Naive B cell (primary cell): ENCODE data around the gene SLC26A6. TPM values are rescaled to one million over a fixed set of nuclear protein-coding genes. Genes with fewer than 3 reads are reported as not detected.

Source experiments
- ATAC-seq, 2 donors: fragments of 150-1000 bp; cut with Tn5 transposase; 2 replicates each; pipeline ENCODE4 v1.10.0; 2021; ENCODE audit warnings: low read depth in 2 of 2, mild to moderate bottlenecking in 2 of 2, moderate library complexity in 2 of 2
- DNase-seq: peaks from one replicate; pipeline ENCODE4 v3.0.0; 2022
- H3K27ac Mint-ChIP-seq, 6 donors: one replicate each; pipeline ENCODE4 v1.8.0; 2020 to 2022; ENCODE audit warnings: mild to moderate bottlenecking in 6 of 6, mixed read lengths in 6 of 6, moderate library complexity in 5 of 6, inconsistent platforms in 2 of 6
- H3K27me3 Mint-ChIP-seq, 3 donors: one replicate each; pipeline ENCODE4 v1.8.0; 2021 to 2022; ENCODE audit warnings: mixed read lengths in 3 of 3, mild to moderate bottlenecking in 1 of 3
- H3K36me3 Mint-ChIP-seq, 2 donors: one replicate each; pipeline ENCODE4 v1.8.0; 2020 to 2022; ENCODE audit warnings: mixed read lengths in 2 of 2, inconsistent platforms in 1 of 2, mild to moderate bottlenecking in 1 of 2
- H3K4me1 Mint-ChIP-seq, 3 donors: one replicate each; pipeline ENCODE4 v1.8.0; 2020 to 2022; ENCODE audit warnings: mixed read lengths in 3 of 3, inconsistent platforms in 1 of 3, mild to moderate bottlenecking in 1 of 3, moderate library complexity in 1 of 3
- H3K4me3 Mint-ChIP-seq, 8 donors: one replicate each; pipeline ENCODE4 v1.8.0; 2020 to 2022; ENCODE audit warnings: mild to moderate bottlenecking in 8 of 8, mixed read lengths in 8 of 8, moderate library complexity in 8 of 8, inconsistent platforms in 2 of 8
- H3K9me3 Mint-ChIP-seq, 7 donors: one replicate each; pipeline ENCODE4 v1.8.0; 2020 to 2022; ENCODE audit warnings: mixed read lengths in 7 of 7, mild to moderate bottlenecking in 5 of 7, inconsistent platforms in 2 of 7, moderate library complexity in 1 of 7
- polyA plus RNA-seq, 6 donors: library from polyadenylated mRNA; unstranded; fragments of 300-500 nt; fragmentation: Illumina TruSeq; gene quantifications; one replicate each; pipeline ENCODE4 v1.2.3, GENCODE V29; 2021; ENCODE audit warnings: low read depth in 6 of 6

Gene SLC26A6
- polyA plus RNA-seq, 6 donors from 2014 or later, result 0.25 to 1.7 (median 0.97) TPM; not detected in 1

DNA sequence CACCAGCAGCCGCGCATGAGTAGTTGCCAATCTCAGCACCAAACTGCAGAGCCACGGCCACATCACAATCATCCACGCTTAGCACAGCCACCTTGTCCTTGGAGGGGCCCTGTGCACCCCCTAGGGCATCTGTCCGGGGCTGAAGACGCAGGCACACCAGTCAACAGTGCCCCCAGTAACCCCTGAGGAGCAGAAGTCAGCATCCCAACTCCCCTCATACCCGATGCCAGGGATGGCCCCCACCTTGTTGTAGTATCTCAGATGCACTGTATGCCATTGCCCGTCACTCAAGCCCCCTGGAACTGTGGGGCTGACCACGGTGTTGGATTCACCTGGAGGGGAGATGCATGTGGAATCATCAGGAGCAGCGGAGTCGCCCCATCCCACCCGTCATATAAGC is 19.8 kb upstream of the SLC26A6 start:
- H3K4me1 Mint-ChIP-seq, result peaks cover 5 to 14% (median 9%) of the 10 kb centered on the region in 3 donors
- H3K9me3 Mint-ChIP-seq, result no peaks in the 10 kb centered on the region
- no peaks in the 10 kb centered on the region for H3K36me3 Mint-ChIP-seq
- peak overlapping the region in 2 of 6 donors; percentile 48 to 53 for H3K27ac Mint-ChIP-seq
- H3K27me3 Mint-ChIP-seq, result peaks cover 15 to 25% (median 16%) of the 10 kb centered on the region in 3 donors
- no peak for ATAC-seq
- H3K4me3 Mint-ChIP-seq, result peak overlapping the region; percentile 73 to 87 (median 78)
- DNase-seq, result no peak

DNA sequence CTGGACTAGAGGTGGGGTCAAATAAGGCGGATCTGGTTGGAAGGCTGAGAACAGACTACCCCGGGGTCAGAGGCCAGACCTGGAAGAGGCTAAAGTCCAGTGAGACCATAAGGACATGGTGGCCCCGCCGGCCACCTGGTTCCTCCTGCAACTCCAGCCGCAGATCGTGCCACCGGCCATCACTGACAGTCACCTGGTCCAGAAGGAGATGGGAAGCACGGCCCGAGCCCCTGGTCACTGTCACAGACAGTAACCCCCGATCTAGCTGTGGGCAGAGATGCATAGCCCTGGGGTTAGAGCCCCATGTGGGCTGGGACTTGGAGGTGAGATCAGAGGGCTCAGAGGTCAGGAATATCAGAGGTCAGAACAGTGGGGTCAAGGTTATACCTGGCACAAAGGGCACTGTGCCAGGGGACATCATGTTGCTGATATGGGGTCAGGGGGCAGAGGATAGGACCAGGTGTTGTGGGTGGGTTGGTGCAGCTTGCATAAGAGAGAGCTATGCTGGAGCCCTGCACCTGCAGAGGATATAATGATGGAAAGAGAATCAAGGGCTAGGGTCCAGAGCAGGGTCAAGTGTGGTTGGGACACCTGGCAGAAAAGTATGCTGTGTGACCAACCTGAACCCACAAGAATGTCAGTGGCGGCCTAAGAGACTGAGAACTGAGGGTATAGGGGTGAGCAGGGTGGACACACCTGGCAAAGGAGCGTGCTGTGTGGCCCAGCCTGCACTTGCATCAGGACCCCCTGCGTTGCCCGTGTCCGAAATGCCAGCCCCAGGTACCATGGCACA is 17.9 kb upstream of the SLC26A6 start:
- H3K27me3 Mint-ChIP-seq, result peaks cover 0 to 9% (median 5%) of the 10 kb centered on the region in 3 donors
- no peaks in the 10 kb centered on the region for H3K36me3 Mint-ChIP-seq
- peaks cover 5 to 17% (median 9%) of the 10 kb centered on the region in 3 donors for H3K4me1 Mint-ChIP-seq
- ATAC-seq, result no peak
- no peak overlapping the region for H3K27ac Mint-ChIP-seq
- peak overlapping the region in 2 of 8 donors; percentile 44 to 56 for H3K4me3 Mint-ChIP-seq
- no peaks in the 10 kb centered on the region for H3K9me3 Mint-ChIP-seq
- no peak for DNase-seq

DNA sequence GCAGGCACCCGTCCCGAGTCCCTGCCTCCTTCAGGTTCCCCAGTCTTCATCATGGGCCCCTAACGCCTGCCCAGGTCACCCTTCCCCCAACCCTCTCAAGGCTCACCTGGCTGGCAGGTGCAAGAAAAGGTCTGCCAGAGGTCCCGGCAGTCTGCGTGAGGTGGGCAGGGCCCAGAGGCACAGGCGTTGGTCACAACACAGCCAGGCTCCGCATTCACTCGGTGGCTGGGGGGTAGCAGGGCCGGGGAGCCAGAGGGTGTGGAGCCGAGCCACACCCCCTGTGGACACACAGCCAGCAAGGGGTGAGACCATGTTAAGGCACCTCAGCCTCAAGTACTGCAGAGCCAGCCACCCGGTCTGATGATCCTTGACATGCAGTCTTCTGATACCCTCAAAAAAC is 16.5 kb upstream of the SLC26A6 start:
- Mint-ChIP-seq H3K36me3 (no peaks in the 10 kb centered on the region), H3K4me3 (no peak overlapping the region), H3K27ac (no peak overlapping the region), H3K9me3 (no peaks in the 10 kb centered on the region), H3K27me3 (no peaks in the 10 kb centered on the region), H3K4me1 (peaks cover 4 to 14% (median 9%) of the 10 kb centered on the region in 3 donors)
- DNase-seq, result no peak
- no peak for ATAC-seq

DNA sequence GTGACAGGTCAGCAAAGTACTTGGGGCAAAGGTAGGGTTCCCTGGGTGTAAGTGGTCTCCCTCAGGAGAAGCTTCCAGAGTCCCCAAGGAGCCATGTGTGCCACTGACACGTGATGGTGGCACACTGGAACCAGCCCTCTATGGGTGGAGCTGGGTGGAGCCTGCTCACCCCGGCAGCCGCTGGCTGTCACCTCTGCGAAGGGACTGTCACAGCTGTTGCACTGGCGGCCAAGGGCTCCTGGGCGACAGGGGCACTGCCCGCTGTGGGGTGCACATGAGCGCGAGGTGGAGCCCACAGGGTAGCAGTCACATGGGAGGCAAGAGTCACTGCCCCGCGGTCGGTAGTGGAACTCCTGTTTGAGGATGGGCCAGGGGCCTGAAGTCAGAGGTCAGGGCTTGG is 15.5 kb upstream of the SLC26A6 start:
- no peak for ATAC-seq
- Mint-ChIP-seq H3K4me1 (peaks cover 0 to 16% (median 6%) of the 10 kb centered on the region in 3 donors), H3K4me3 (no peak overlapping the region), H3K36me3 (no peaks in the 10 kb centered on the region), H3K27ac (no peak overlapping the region), H3K9me3 (no peaks in the 10 kb centered on the region), H3K27me3 (no peaks in the 10 kb centered on the region)
- DNase-seq, result no peak

DNA sequence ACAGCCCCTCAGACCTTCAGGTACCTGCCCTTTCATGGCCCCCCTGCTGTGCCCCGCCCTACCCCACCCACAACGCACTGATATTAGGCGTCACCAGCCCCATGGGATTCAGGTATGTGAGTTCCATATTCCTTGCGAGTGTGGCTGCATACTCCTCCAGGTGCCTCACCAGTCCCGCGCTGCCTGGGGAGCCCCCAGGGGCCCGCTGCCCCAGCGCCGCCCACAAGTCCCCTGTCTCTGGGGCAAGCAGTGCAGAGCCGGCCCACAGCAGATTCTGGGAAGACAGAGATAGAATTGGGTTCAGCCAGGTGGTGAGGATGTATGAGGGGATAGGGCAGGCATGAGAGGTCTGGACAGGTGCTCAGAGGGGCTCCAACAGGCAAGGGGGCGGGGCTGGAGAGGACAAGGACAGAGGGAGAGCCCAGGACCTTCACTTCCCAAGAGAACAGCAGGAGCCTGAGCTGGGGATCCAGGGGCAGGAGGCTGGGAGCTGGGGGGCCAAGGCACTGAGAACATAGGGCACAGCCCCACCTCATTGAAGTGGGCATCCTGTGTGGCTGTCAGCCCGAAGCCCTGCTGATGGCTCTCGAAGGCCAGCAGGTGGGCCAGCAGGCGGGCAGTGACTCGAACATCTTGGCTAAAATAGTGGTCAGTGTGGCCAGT is 13.1 kb upstream of the SLC26A6 start:
- Mint-ChIP-seq H3K27ac (no peak overlapping the region), H3K27me3 (peaks cover 0 to 17% (median 5%) of the 10 kb centered on the region in 3 donors), H3K4me3 (no peak overlapping the region), H3K9me3 (no peaks in the 10 kb centered on the region), H3K4me1 (peaks cover 0 to 10% (median 0%) of the 10 kb centered on the region in 3 donors), H3K36me3 (no peaks in the 10 kb centered on the region)
- DNase-seq (no peak), ATAC-seq (no peak)

DNA sequence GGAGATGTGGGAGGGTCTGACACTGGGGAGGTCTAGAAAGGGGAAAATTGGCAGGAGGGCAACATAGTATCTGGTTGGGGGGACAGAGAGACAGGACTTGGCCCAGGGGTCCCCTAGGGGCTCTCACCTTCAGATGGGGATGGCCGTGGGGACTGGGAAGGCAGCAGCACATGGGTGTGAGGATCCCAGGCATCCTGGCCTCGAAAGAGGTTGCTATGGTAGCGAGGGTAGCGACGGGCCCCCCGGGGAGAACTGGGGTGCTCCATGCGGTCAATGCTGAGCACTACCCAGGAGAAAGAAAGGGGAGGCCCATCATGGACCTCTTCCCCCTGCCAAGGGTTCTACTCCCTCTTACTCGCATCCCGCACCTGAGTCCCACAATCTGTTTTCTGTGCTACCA is 12.5 kb upstream of the SLC26A6 start:
- H3K27ac Mint-ChIP-seq, result no peak overlapping the region

GRCh38 chr3:48644898-48645760 is 9.9 kb upstream of the SLC26A6 start:
- ATAC-seq (no peak), DNase-seq (no peak)
- no peak overlapping the region for H3K27ac Mint-ChIP-seq

More for the DNA sequence above, 12.5 kb upstream of the SLC26A6 start:
- ATAC-seq (no peak), DNase-seq (no peak)
- H3K27me3 Mint-ChIP-seq, result peaks cover 0 to 18% (median 5%) of the 10 kb centered on the region in 3 donors
- no peaks in the 10 kb centered on the region for H3K9me3 Mint-ChIP-seq
- peaks cover 0 to 10% (median 0%) of the 10 kb centered on the region in 3 donors for H3K4me1 Mint-ChIP-seq
- no peaks in the 10 kb centered on the region for H3K36me3 Mint-ChIP-seq
- H3K4me3 Mint-ChIP-seq, result no peak overlapping the region

GRCh38 chr3:48642605-48643004 is 7.3 kb upstream of the SLC26A6 start:
- Mint-ChIP-seq H3K27ac (peak overlapping the region in 1 of 6 donors; percentile 44), H3K4me1 (peaks cover 0 to 13% (median 4%) of the 10 kb centered on the region in 3 donors), H3K36me3 (no peaks in the 10 kb centered on the region), H3K27me3 (peaks cover 0 to 32% (median 29%) of the 10 kb centered on the region in 3 donors), H3K9me3 (no peaks in the 10 kb centered on the region), H3K4me3 (no peak overlapping the region)
- DNase-seq, result no peak
- ATAC-seq, result no peak

More at GRCh38 chr3:48644898-48645760, 9.9 kb upstream of the SLC26A6 start:
- no peaks in the 10 kb centered on the region for H3K9me3 Mint-ChIP-seq
- peaks cover 0 to 10% (median 0%) of the 10 kb centered on the region in 3 donors for H3K4me1 Mint-ChIP-seq
- no peak overlapping the region for H3K4me3 Mint-ChIP-seq
- H3K27me3 Mint-ChIP-seq, result peaks cover 0 to 18% (median 14%) of the 10 kb centered on the region in 3 donors
- no peaks in the 10 kb centered on the region for H3K36me3 Mint-ChIP-seq

DNA sequence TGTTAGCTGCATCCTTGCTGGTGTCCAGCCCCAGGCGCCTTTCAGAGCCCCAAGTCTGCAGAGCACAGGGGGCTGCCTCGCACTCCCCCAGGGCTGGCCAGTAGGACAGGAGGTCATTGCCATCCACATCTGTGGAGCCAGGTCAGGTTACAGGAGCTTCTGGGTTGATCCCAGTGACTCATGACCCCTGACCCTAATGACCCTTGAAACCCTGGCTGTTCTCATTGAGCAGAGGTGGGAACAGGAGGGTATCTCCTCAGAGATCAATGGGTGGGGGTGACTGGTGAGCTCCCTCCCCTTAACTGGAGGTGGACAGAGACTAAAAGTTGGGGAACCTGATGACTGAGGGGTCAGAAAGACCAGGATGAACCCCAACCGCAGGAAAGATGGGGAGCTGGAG is 6.1 kb upstream of the SLC26A6 start:
- H3K36me3 Mint-ChIP-seq, result no peaks in the 10 kb centered on the region
- DNase-seq (no peak), ATAC-seq (no peak)
- H3K27me3 Mint-ChIP-seq, result peaks cover 0 to 32% (median 29%) of the 10 kb centered on the region in 3 donors
- no peak overlapping the region for H3K27ac Mint-ChIP-seq
- H3K9me3 Mint-ChIP-seq, result no peaks in the 10 kb centered on the region
- H3K4me1 Mint-ChIP-seq, result peaks cover 4 to 10% (median 5%) of the 10 kb centered on the region in 3 donors
- no peak overlapping the region for H3K4me3 Mint-ChIP-seq

DNA sequence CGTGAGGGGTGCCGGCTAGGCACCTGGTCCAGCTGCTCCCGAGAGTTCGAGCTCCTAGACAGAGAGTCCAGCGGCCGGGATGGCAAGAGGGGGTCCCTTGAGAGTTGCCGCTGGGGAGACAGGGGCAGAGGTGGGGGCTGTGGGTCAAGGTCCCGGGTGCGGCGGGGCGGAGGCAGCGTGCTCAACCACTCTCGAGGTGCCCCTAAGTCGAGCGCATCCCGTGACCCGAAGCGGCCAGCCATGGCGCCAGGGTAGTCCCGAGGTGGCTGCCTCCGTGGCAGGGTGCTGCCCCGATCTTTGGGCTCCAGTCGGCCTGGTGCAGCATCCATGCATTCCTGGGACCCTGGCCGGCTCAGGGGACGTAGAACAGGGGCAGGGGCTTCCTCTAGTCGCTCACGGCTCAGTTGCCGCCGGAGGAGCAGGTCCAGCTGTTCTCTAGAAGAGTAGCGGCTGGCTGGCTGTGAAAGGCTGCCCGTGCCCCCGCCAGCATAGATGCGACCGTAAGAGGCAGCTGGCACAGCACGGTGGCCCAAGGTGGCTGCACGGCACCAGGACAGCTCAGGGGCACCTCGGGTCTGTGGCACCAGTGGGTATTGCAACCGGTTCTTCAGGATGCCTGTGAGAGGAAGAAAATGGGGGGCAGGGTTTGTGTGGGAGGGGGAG is 4.8 kb upstream of the SLC26A6 start:
- Mint-ChIP-seq H3K9me3 (no peaks in the 10 kb centered on the region), H3K27me3 (peaks cover 0 to 32% (median 29%) of the 10 kb centered on the region in 3 donors), H3K27ac (peak overlapping the region in 1 of 6 donors; percentile 20), H3K4me3 (no peak overlapping the region), H3K4me1 (peaks cover 12 to 14% (median 14%) of the 10 kb centered on the region in 3 donors), H3K36me3 (no peaks in the 10 kb centered on the region)
- no peak for ATAC-seq
- no peak for DNase-seq

GRCh38 chr3:48637305-48637704 is 2.0 kb upstream of the SLC26A6 start:
- no peak for DNase-seq
- no peak for ATAC-seq
- peaks cover 0 to 28% (median 11%) of the 10 kb centered on the region in 3 donors for H3K27me3 Mint-ChIP-seq
- no peaks in the 10 kb centered on the region for H3K36me3 Mint-ChIP-seq
- H3K4me1 Mint-ChIP-seq, result peaks cover 13 to 25% (median 23%) of the 10 kb centered on the region in 3 donors
- H3K27ac Mint-ChIP-seq, result no peak overlapping the region
- H3K4me3 Mint-ChIP-seq, result peak overlapping the region in 7 of 8 donors; percentile 32 to 94 (median 68)
- H3K9me3 Mint-ChIP-seq, result no peaks in the 10 kb centered on the region

- H3K27me3 Mint-ChIP-seq, result peaks cover 0 to 19% (median 11%) of the 10 kb centered on the region in 3 donors
- H3K27ac Mint-ChIP-seq, result no peak overlapping the region
- H3K4me3 Mint-ChIP-seq, result peak overlapping the region; percentile 82 to 94 (median 89)
- ATAC-seq, result no peak
- H3K4me1 Mint-ChIP-seq, result peaks cover 13 to 25% (median 23%) of the 10 kb centered on the region in 3 donors
- H3K36me3 Mint-ChIP-seq, result no peaks in the 10 kb centered on the region
- H3K9me3 Mint-ChIP-seq, result no peaks in the 10 kb centered on the region
- no peak for DNase-seq
Observed at GRCh38 chr3:48636149-48636655, 941 bp upstream of the SLC26A6 start.
